Measurements from ENCODE around the gene OR4K17.
"Not testable (repeated sequence)": the region's sequence is repeated elsewhere in the genome, so short reads cannot be mapped to it uniquely, and the experiment has no call there.

OR4K17 gene

GRCh38 chr14:20110438-20110837 is at the start of gene OR4K17:
Gene OR4K17 (plus strand): TSS chr14:20110739. CDS start chr14:20117500, 6,761 bp downstream.
- DNase-seq, result no peak

GRCh38 chr14:20092050-20092449 is 18.5 kb upstream of the OR4K17 start:
- DNase-seq, result no peak

- no peak for DNase-seq
Observed at GRCh38 chr14:20093442-20093841, 17.1 kb upstream of the OR4K17 start.

- not testable (repeated sequence) for DNase-seq
Observed at GRCh38 chr14:20098926-20099770, 11.4 kb upstream of the OR4K17 start.

GRCh38 chr14:20112321-20112720 is 1.8 kb downstream of the OR4K17 start:
- no peak for DNase-seq

GRCh38 chr14:20116748-20117147 is 6.2 kb downstream of the OR4K17 start:
- DNase-seq, result no peak

- DNase-seq, result no peak
Observed at GRCh38 chr14:20118795-20119194, 8.3 kb downstream of the OR4K17 start.

GRCh38 chr14:20138520-20138919 is 28.0 kb downstream of the OR4K17 start, which contains the start of gene OR4N5:
Gene OR4N5 (plus strand): TSS chr14:20138820. CDS start chr14:20143736, 4,916 bp downstream.
- no peak for DNase-seq

- no peak for DNase-seq
Observed at GRCh38 chr14:20143911-20144310, 33.4 kb downstream of the OR4K17 start.

GRCh38 chr14:20144820-20145219 is 34.3 kb downstream of the OR4K17 start:
- no peak for DNase-seq

GRCh38 chr14:20164462-20164861 is 53.9 kb downstream of the OR4K17 start:
- DNase-seq, result no peak

- no peak for DNase-seq
Observed at GRCh38 chr14:20167091-20167490, 56.6 kb downstream of the OR4K17 start.

- DNase-seq, result not testable (repeated sequence)
Observed at GRCh38 chr14:20169852-20170251, 59.3 kb downstream of the OR4K17 start.
